Kidney (tissue), 14 donors: Measurements from ENCODE around the gene PNPLA7. TPM values are rescaled to one million over a fixed set of nuclear protein-coding genes. Genes with fewer than 3 reads are reported as not detected.

Experiments
- DNase-seq, 5 donors: peaks; one replicate each; pipeline ENCODE4 v3.0.0-alpha.2; 2013 to 2020
- FAIRE-seq: peaks from 2 replicates; lab custom pipeline; 2012; peaks lifted over from hg19 to GRCh38; lab: Jason Lieb, UNC
- H3K27ac ChIP-seq, 2 donors: one replicate each; pipeline ENCODE4 v1.7.0; 2013; ENCODE audit warnings: low read depth in 2 of 2, low read length in 2 of 2, inconsistent platforms in 1 of 2
- H3K27me3 ChIP-seq: one replicate; pipeline ENCODE4 v1.7.1; 2013; ENCODE audit warnings: low read length, inconsistent platforms; ENCODE audit not compliant: control insufficient read depth, insufficient read depth
- H3K36me3 ChIP-seq, 3 donors: one replicate each; pipeline versions ENCODE4 v1.7.0 to v1.7.1; 2013; ENCODE audit warnings: low read length in 3 of 3, control low read depth in 1 of 3, inconsistent platforms in 1 of 3; ENCODE audit not compliant: insufficient read depth in 3 of 3, control insufficient read depth in 2 of 3
- H3K4me1 ChIP-seq, 3 donors: one replicate each; pipeline versions ENCODE4 v1.7.0 to v1.7.1; 2013; ENCODE audit warnings: low read length in 3 of 3, inconsistent platforms in 1 of 3, low read depth in 1 of 3; ENCODE audit not compliant: control insufficient read depth in 2 of 3, insufficient read depth in 2 of 3
- H3K4me3 ChIP-seq, 3 donors: one replicate each; pipeline versions ENCODE4 v1.7.0 to v1.8.1; 2013; ENCODE audit warnings: low read length in 3 of 3, control low read depth in 1 of 3, inconsistent platforms in 1 of 3
- H3K9ac ChIP-seq, 3 donors: one replicate each; pipeline versions ENCODE4 v1.7.0 to v1.7.1; 2013; ENCODE audit warnings: low read length in 3 of 3, control low read depth in 1 of 3, inconsistent platforms in 1 of 3
- H3K9me3 ChIP-seq, 3 donors: one replicate each; pipeline versions ENCODE4 v1.7.0 to v1.7.1; 2013; ENCODE audit warnings: low read length in 3 of 3, control low read depth in 1 of 3, inconsistent platforms in 1 of 3; ENCODE audit not compliant: control insufficient read depth in 2 of 3, insufficient read depth in 1 of 3
- intact Hi-C: fragments of 100-400 bp; cut with DNase I; formaldehyde crosslinking; loops from one replicate; pipeline ENCODE4 v1.11.1; 2022
- polyA plus RNA-seq: library from polyadenylated mRNA; stranded (reverse); fragments of 350-450 nt; fragmentation: Illumina TruSeq; extraction: RNeasy Lipid Tissue Mini Kit (QIAGEN cat#74804); gene quantifications from one replicate; pipeline ENCODE4 v1.2.3, GENCODE V29; 2014; ENCODE audit warnings: low read depth, low replicate concordance; ENCODE audit not compliant: insufficient read depth
- total RNA-seq: library from RNA; stranded (reverse); fragmentation: NEBNext Ultra II Directional; extraction: Animal tissue kit (Norgen Biotek cat#: 25700); gene quantifications from one replicate; pipeline ENCODE4 v1.2.1, GENCODE V29; 2021
- TF ChIP-seq, protein P1 (sequence below): IDR thresholded peaks from 3 replicates; pipeline ENCODE4 v1.5.1; 2012; ENCODE audit warnings: mild to moderate bottlenecking, moderate library complexity, borderline replicate concordance; ENCODE audit not compliant: insufficient read depth; ENCODE audit errors: extremely low read depth
- donor health status: control.
- donor health status: control.
- donor health status: control.
- donor health status: control.
- donor health status: control.
- donor health status: DM: yes; HTN: yes; CAD: no.
- donor health status: Normal renal cell carcinoma (clear cell type).

Gene PNPLA7
- total and polyA plus RNA-seq, 2 donors from 2014 or later, result 2.1 to 9.6 TPM

DNA sequence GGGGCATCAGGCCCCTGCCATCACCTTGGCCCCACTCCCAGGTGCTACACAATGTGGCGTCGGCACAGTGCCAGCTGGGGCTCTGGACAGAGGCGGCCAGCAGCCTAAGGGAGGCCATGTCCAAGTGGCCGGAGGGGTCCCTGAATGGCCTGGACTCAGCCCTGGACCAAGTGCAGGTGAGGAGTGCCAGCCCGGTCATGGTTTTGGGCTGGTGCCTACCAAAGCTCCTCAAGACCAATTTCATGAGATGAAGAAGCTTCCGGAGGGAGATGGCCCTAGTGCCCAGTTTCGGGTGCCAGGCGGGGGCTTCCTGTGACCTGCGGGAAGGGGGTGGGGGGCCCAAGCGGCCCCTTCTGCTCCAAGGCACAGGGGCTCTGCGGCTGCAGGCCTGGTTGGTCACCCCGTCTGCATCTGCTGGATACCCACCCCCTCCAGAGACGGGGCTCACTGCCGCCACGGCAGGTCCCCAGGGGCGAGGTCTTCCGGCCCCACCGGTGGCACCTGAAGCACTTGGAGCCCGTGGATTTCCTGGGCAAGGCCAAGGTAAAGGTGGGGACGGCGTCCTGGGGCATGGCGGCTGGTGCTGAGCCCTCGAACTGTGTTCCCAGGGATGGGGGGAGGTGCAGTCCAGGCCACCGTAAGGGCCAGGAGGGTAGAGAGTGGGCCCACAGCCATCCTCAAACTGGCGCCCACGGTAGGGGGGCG lies 121.2 kb downstream of the PNPLA7 start:
- H3K27ac ChIP-seq, result no peak overlapping the region
- FAIRE-seq (no peak), DNase-seq (peak in 1 of 5 donors; percentile 76)
- no peaks in the 10 kb centered on the region for H3K27me3 ChIP-seq
- TF ChIP-seq, protein P1, sequence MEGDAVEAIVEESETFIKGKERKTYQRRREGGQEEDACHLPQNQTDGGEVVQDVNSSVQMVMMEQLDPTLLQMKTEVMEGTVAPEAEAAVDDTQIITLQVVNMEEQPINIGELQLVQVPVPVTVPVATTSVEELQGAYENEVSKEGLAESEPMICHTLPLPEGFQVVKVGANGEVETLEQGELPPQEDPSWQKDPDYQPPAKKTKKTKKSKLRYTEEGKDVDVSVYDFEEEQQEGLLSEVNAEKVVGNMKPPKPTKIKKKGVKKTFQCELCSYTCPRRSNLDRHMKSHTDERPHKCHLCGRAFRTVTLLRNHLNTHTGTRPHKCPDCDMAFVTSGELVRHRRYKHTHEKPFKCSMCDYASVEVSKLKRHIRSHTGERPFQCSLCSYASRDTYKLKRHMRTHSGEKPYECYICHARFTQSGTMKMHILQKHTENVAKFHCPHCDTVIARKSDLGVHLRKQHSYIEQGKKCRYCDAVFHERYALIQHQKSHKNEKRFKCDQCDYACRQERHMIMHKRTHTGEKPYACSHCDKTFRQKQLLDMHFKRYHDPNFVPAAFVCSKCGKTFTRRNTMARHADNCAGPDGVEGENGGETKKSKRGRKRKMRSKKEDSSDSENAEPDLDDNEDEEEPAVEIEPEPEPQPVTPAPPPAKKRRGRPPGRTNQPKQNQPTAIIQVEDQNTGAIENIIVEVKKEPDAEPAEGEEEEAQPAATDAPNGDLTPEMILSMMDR, result no peak
- intact Hi-C loops, result no loop called here
- no peaks in the 10 kb centered on the region for H3K36me3 ChIP-seq
- H3K4me1 ChIP-seq, result peaks cover 0 to 2% (median 0%) of the 10 kb centered on the region in 3 donors
- no peaks in the 10 kb centered on the region for H3K9me3 ChIP-seq
- H3K9ac ChIP-seq, result no peak overlapping the region
- no peak overlapping the region for H3K4me3 ChIP-seq

DNA sequence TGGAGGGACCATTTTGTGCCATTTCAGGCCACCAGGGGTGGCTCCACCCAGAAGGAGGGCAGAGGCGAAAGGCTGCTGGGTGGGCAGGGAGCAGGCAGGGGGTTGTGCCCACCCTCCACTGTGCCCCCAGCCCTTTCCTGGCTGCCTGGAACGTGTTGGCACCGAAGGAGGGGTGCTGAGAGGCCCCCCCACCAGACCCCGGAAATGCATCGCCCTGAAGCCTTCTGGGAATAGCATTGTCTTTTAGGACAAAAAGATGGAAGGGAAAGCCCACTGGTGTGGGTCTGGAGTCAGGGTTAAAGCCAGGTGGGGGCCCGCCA lies 121.9 kb downstream of the PNPLA7 start:
- Histone ChIP-seq H3K4me1 (peaks cover 0 to 5% (median 0%) of the 10 kb centered on the region in 3 donors), H3K36me3 (no peaks in the 10 kb centered on the region), H3K4me3 (no peak overlapping the region), H3K27me3 (no peaks in the 10 kb centered on the region), H3K9me3 (no peaks in the 10 kb centered on the region), H3K9ac (no peak overlapping the region), H3K27ac (no peak overlapping the region)
- intact Hi-C loops, result no loop called here
- TF ChIP-seq, protein P1, result no peak
- FAIRE-seq (no peak), DNase-seq (no peak)

DNA sequence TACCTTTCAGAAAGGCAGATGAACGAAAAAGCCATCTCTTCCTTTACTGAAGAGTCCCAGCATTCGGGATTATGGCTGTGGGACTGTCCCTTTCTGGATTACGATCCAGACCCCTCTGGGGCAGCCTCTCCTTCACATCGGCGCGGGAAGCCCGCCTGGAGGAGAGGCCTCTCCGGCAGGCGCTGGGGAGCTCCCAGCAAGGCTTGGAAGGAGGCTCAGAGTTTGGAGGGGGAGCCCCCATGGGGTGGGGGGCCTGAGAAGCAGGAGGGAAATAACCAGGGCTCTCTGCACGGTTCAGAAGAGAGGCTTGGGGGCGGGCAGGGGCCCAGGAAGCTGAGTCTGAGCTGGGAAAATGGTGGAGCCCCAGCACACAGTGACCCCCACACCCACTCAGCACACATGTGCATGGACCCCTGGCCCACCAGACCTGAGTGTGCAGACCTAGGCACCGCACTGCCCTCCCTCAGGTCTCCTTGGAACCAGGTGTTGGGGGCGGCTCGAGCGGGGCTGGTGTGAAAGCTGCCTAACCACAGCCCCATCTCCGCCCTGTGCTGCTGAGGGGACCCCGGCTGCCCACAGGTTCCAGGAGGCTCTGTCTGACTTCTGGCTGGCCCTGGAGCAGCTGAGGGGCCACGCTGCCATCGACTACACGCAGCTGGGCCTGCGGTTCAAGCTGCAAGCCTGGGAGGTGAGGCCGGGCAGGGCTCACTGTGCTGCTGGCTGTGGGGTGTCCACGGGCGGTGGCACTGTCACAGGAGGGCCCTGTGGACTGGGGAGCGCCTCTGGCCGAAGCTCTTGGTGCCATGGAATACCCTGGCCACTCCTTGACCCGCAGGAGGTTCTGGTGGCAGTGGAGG lies 122.5 kb downstream of the PNPLA7 start:
- DNase-seq (peak in 1 of 5 donors; percentile 73), FAIRE-seq (no peak)
- H3K27me3 ChIP-seq, result no peaks in the 10 kb centered on the region
- H3K4me3 ChIP-seq, result no peak overlapping the region
- no peaks in the 10 kb centered on the region for H3K36me3 ChIP-seq
- intact Hi-C loops, result no loop called here
- H3K27ac ChIP-seq, result no peak overlapping the region
- no peak overlapping the region for H3K9ac ChIP-seq
- H3K9me3 ChIP-seq, result no peaks in the 10 kb centered on the region
- peaks cover 0 to 5% (median 0%) of the 10 kb centered on the region in 3 donors for H3K4me1 ChIP-seq
- TF ChIP-seq, protein P1, result no peak
